GM23248 (cell line): ENCODE results near the gene CA5A. TPM values are rescaled to one million over a fixed set of nuclear protein-coding genes. Genes with fewer than 3 reads are reported as not detected.

Source experiments
- DNase-seq: peaks from one replicate; pipeline ENCODE4 v3.0.0-alpha.2; 2015
- H2AFZ ChIP-seq: fragments of 200-600 bp; sonication (generic); 2 replicates; pipeline ENCODE4 v1.6.1; 2016; ENCODE audit warnings: antibody characterized with exemption
- H3F3A ChIP-seq: fragments of 200-600 bp; sonication (generic); 2 replicates; pipeline ENCODE4 v1.6.1; 2016; ENCODE audit warnings: mild to moderate bottlenecking, antibody characterized with exemption, mixed run types; ENCODE audit not compliant: insufficient read depth
- H3K27ac ChIP-seq: fragments of 200-600 bp; sonication (generic); 2 replicates; pipeline ENCODE4 v1.5.1; 2016; ENCODE audit warnings: mild to moderate bottlenecking
- H3K27me3 ChIP-seq: fragments of 200-600 bp; sonication (generic); replicated peaks from 2 replicates; pipeline ENCODE4 v1.6.1; 2016; ENCODE audit warnings: mild to moderate bottlenecking; ENCODE audit not compliant: insufficient read depth
- H3K36me3 ChIP-seq: fragments of 200-600 bp; sonication (generic); 2 replicates; pipeline ENCODE4 v1.6.1; 2016; ENCODE audit warnings: low read depth, mild to moderate bottlenecking
- H3K4me1 ChIP-seq: fragments of 200-600 bp; sonication (generic); 2 replicates; pipeline ENCODE4 v1.6.1; 2016; ENCODE audit warnings: mild to moderate bottlenecking; ENCODE audit not compliant: insufficient read depth
- H3K4me2 ChIP-seq: fragments of 200-600 bp; sonication (generic); one replicate; pipeline ENCODE4 v1.6.1; 2016; ENCODE audit warnings: mild to moderate bottlenecking; ENCODE audit not compliant: unreplicated experiment
- H3K4me3 ChIP-seq: fragments of 200-600 bp; sonication (generic); 2 replicates; pipeline ENCODE4 v1.5.1; 2016; ENCODE audit warnings: mild to moderate bottlenecking
- H3K79me2 ChIP-seq: fragments of 200-600 bp; sonication (generic); 2 replicates; pipeline ENCODE4 v1.6.1; 2016; ENCODE audit warnings: mild to moderate bottlenecking; ENCODE audit not compliant: insufficient read depth
- H3K9ac ChIP-seq: fragments of 200-600 bp; sonication (generic); 2 replicates; pipeline ENCODE4 v1.6.1; 2016; ENCODE audit warnings: mild to moderate bottlenecking
- H3K9me2 ChIP-seq: fragments of 200-600 bp; sonication (generic); 2 replicates; pipeline ENCODE4 v1.6.1; 2016; ENCODE audit warnings: mixed run types, mild to moderate bottlenecking, moderate library complexity; ENCODE audit not compliant: insufficient read depth
- H3K9me3 ChIP-seq: fragments of 200-600 bp; sonication (generic); one replicate; pipeline ENCODE4 v1.6.1; 2017; ENCODE audit warnings: low read depth
- H4K20me1 ChIP-seq: fragments of 200-600 bp; sonication (generic); 2 replicates; pipeline ENCODE4 v1.6.0; 2016; ENCODE audit not compliant: insufficient read depth
- EZH2 ChIP-seq: fragments of 200-600 bp; sonication (generic); IDR thresholded peaks from 2 replicates; pipeline ENCODE4 v1.6.1; 2018; ENCODE audit warnings: antibody characterized with exemption, mild to moderate bottlenecking; ENCODE audit not compliant: insufficient read depth, poor library complexity, severe bottlenecking
- EZH2phosphoT487 ChIP-seq: fragments of 200-600 bp; sonication (generic); IDR thresholded peaks from 2 replicates; pipeline ENCODE4 v1.6.1; 2018; ENCODE audit warnings: antibody characterized with exemption, moderate library complexity, mild to moderate bottlenecking, low read depth; ENCODE audit not compliant: insufficient read depth
- WGBS, 2 experiments: methylation state at CpG; one replicate each; pipeline ENCODE4 v1.1.6; 2015 to 2017; ENCODE audit warnings: low lambda C conversion rate in 2 of 2, low coverage in 1 of 2; ENCODE audit errors: missing lambda C conversion rate in 2 of 2; 5-methylcytosine and 5-hydroxymethylcytosine counted together
- in situ Hi-C: fragments of 300-500 bp; cut with MboI; formaldehyde crosslinking; loops from 2 replicates; pipeline ENCODE4 v1.15.0; 2020
- polyA plus RNA-seq: library from polyadenylated mRNA; unstranded; fragments of >200 nt; fragmentation: Nextera tagmentation; extraction: Ambion mirVana; gene quantifications from 2 replicates; pipeline ENCODE4 v1.2.1, GENCODE V29; 2016
- total RNA-seq: library from RNA; depleted of rRNA; stranded (reverse); fragments of >200 nt; shearing (Covaris generic); gene quantifications from 2 replicates; pipeline ENCODE4 v1.2.3, GENCODE V29; 2014

CA5A gene
- total and polyA plus RNA-seq, 2 experiments from 2014 or later, result not detected

- WGBS, 2 experiments, result 97 to 98% methylated on average over 21 to 22 of the region's 22 CpGs
- Histone ChIP-seq H3K79me2 (peaks cover 90% of the 10 kb centered on the region), H3K4me3 (no peak overlapping the region), H3K4me2 (no peak overlapping the region), H3K9me2 (no peaks in the 10 kb centered on the region), H4K20me1 (no peaks in the 10 kb centered on the region), H3K9ac (0 out of 2 replicates have a peak overlapping the region, but pooled peaks have one; percentile 81), H3F3A (peaks cover 5% of the 10 kb centered on the region; the same call in 1 of the 2 replicates), H3K4me1 (peaks cover 17% of the 10 kb centered on the region), H3K27me3 (no peaks in the 10 kb centered on the region), H3K27ac (peak overlapping the region; percentile 91; the same call in 1 of the 2 replicates), H3K36me3 (peaks cover 11% of the 10 kb centered on the region; the same call in 1 of the 2 replicates), H3K9me3 (no peaks in the 10 kb centered on the region), H2AFZ (no peak overlapping the region)
- DNase-seq, result no peak
- in situ Hi-C loops, result no loop called here
- TF ChIP-seq EZH2phosphoT487 (no peak), EZH2 (no peak)
These were observed 81.2 kb downstream of the CA5A start for GRCh38 chr16:87854907-87855683.

- H3K9ac ChIP-seq, result peak overlapping the region; percentile 81
- H3K27me3 ChIP-seq, result no peaks in the 10 kb centered on the region
- H3K4me1 ChIP-seq, result peaks cover 17% of the 10 kb centered on the region
- no peak overlapping the region for H3K4me3 ChIP-seq
- peak overlapping the region; percentile 91 for H3K27ac ChIP-seq
- in situ Hi-C loops, result no loop called here
- TF ChIP-seq EZH2phosphoT487 (no peak), EZH2 (no peak)
- H4K20me1 ChIP-seq, result no peaks in the 10 kb centered on the region
- H3K9me2 ChIP-seq, result no peaks in the 10 kb centered on the region
- peaks cover 17% of the 10 kb centered on the region for H3K36me3 ChIP-seq
- H3K9me3 ChIP-seq, result no peaks in the 10 kb centered on the region
- no peak overlapping the region for H2AFZ ChIP-seq
- peaks cover 5% of the 10 kb centered on the region; the same call in 1 of the 2 replicates for H3F3A ChIP-seq
- WGBS, 2 experiments, result 58 to 60% methylated on average over 20 of the region's 21 CpGs
- no peak for DNase-seq
- peak overlapping the region; percentile 8 for H3K4me2 ChIP-seq
- H3K79me2 ChIP-seq, result peaks cover 88% of the 10 kb centered on the region
These were observed 82.0 kb downstream of the CA5A start for GRCh38 chr16:87854053-87854906.

GRCh38 chr16:87853411-87854052, 82.8 kb downstream of the CA5A start:
- Histone ChIP-seq H3K4me2 (peak overlapping the region; percentile 87), H3K27me3 (no peaks in the 10 kb centered on the region), H3K4me1 (peaks cover 17% of the 10 kb centered on the region), H3K9ac (peak overlapping the region; percentile 81), H3F3A (peaks cover 5% of the 10 kb centered on the region; the same call in 1 of the 2 replicates), H4K20me1 (no peaks in the 10 kb centered on the region), H2AFZ (peak overlapping the region; percentile 42; the same call in 1 of the 2 replicates), H3K9me2 (no peaks in the 10 kb centered on the region), H3K27ac (peak overlapping the region; percentile 91), H3K9me3 (no peaks in the 10 kb centered on the region), H3K4me3 (peak overlapping the region; percentile 67), H3K36me3 (peaks cover 23% of the 10 kb centered on the region), H3K79me2 (peaks cover 87% of the 10 kb centered on the region)
- TF ChIP-seq EZH2phosphoT487 (no peak), EZH2 (no peak)
- in situ Hi-C loops, result no loop called here
- peak; percentile 96 for DNase-seq
- WGBS, 2 experiments, result 4 to 6% methylated on average over 24 to 25 of the region's 25 CpGs

GRCh38 chr16:87851601-87852000, 84.7 kb downstream of the CA5A start:
- H3K9me2 ChIP-seq, result no peaks in the 10 kb centered on the region
- H3K4me1 ChIP-seq, result peaks cover 17% of the 10 kb centered on the region
- no peak overlapping the region for H3K4me2 ChIP-seq
- H3K9ac ChIP-seq, result no peak overlapping the region
- DNase-seq, result no peak
- H3K27me3 ChIP-seq, result no peaks in the 10 kb centered on the region
- in situ Hi-C loops, result no loop called here
- TF ChIP-seq EZH2phosphoT487 (no peak), EZH2 (no peak)
- no peak overlapping the region for H3K27ac ChIP-seq
- WGBS, 2 experiments, result 93 to 94% methylated on average over 19 to 21 of the region's 21 CpGs
- no peaks in the 10 kb centered on the region for H3K9me3 ChIP-seq
- peaks cover 5% of the 10 kb centered on the region; the same call in 1 of the 2 replicates for H3F3A ChIP-seq
- H2AFZ ChIP-seq, result no peak overlapping the region
- H3K36me3 ChIP-seq, result peaks cover 24% of the 10 kb centered on the region
- peaks cover 87% of the 10 kb centered on the region for H3K79me2 ChIP-seq
- H3K4me3 ChIP-seq, result no peak overlapping the region
- H4K20me1 ChIP-seq, result no peaks in the 10 kb centered on the region
